Fibroblast of skin of right quadriceps (primary cell): ENCODE data around the gene RTTN.

ENCODE experiments used
- DNase-seq: peaks from one replicate; pipeline ENCODE4 v3.0.0-alpha.2; 2013

The RTTN gene

DNA sequence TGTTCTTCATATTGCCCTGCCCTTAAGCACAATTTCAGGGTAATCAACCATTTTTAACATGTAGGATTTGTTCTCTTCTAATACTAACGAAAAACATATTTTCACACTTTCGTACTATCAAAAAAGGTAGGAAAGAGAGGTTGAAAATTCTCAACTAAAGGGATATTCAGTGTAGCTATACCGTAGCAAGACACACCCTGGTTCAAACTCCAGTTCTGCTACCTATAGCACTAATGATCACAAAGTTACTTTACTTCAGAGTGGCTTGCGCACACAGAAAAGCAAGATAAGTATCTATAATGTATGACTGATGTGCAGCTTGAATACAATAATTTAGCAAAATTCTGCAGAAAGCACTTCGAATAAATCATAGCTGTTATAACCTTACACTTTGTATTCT, 132.1 kb downstream of the RTTN start:
- no peak for DNase-seq

DNA sequence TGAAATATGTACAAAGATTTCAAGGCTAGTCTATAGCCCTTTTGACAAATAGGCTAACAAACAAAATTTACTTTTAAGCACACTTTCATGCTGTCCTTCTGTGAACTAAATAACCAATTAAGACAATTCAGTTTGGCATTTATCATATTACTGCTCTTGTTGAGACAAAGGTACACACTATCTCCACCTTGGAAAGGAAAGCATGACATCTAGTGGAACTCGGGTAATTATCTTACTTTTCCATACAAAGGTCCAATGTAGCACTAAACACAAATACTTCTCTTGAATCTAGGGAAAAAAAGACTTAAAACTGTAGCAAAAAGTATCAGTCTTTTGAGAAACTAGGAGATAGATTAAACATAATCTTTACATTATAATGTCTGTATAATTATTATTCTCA, 132.8 kb downstream of the RTTN start:
- peak; percentile 36 for DNase-seq

DNA sequence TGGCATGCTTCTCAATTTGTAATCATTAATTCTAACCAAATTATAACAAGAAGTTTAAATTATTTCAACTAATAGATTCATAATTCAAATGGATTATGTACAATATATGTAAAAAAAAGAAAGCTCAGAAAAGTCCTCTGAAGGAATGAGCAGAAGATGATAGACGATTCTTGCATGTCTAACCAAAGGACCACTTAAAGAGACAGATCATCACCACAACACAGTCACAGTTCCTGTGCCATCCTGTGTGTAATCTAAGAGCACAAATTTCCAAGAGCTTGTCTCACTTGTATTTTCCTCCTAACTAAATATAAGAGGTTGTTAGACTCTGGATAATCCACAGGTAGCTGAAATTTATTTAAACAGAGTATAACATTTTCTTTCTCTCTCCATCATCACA, 135.5 kb downstream of the RTTN start:
- no peak for DNase-seq

DNA sequence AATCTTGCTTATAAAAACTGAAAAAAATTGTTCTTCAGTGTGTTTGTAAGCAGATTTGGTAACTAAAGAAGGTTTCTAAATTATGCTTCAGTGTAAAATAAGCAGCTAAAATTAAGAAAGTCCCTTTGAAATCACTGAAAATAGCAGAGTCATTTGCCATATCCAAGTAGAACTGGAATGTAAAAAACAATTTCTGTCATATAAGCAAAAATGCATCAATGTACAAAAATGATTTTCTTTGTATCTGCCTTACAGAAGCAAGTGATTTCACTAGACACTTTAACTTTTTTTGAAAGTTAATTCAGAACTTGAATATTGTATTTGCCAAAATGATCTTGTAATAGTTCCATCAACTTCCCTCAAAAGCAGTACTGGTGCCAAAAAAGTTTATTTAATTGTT, 136.1 kb downstream of the RTTN start:
- DNase-seq, result no peak

DNA sequence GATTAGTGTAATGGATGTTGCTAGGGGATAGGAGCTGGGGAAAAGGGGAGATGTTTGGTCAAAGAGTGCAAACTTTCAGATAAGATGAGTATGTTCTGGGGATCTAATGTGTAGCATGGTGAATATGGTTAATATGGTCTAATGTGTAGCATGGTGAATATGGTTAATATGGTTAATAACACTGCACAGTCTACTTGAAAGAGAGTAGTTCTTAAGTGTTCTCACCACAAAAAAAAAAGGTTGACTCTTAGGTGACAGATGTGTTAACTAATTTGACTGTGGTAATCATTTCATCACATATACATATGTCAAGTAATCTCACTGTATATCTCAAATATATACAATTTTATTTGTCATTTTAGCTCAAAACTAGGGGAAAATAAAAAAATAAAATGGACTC, 136.5 kb downstream of the RTTN start:
- no peak for DNase-seq

DNA sequence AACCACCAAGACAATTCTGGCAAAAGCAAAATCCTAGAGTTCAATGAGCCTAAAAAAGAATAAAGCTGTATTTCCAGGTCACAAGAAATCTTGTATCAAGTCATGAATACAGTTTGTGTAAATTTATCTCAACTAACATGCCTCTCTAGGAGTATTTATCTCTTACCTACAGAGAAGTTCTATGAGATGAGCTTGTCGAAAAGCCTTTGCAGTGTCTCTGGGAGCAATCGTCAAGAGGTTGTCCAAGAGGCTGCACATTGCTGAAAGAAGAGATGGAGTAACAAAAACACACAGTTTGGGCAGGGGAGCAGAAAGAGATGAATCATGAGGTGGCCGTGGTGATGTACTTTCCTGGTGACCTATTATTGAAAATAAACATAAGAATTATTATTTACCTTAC, 145.8 kb downstream of the RTTN start:
- DNase-seq, result no peak

DNA sequence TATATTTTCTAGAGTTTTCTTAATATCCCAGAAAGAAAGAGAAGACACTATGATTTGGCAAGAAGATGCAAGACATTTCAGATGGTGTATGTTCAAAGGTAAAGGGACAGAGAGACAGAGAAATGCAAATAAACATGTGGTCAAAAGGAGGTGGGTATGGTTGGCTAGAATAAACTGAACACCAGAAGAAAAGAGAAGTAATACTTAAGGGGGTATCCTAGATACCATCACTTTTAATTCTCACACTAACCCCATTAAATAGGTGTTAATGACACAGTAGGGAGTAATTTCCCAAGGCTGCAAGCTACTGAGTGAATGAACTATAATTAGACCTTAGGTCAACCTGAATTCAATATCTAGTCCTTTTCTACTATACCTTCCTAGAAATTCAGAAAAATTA, 146.6 kb downstream of the RTTN start:
- DNase-seq, result no peak

DNA sequence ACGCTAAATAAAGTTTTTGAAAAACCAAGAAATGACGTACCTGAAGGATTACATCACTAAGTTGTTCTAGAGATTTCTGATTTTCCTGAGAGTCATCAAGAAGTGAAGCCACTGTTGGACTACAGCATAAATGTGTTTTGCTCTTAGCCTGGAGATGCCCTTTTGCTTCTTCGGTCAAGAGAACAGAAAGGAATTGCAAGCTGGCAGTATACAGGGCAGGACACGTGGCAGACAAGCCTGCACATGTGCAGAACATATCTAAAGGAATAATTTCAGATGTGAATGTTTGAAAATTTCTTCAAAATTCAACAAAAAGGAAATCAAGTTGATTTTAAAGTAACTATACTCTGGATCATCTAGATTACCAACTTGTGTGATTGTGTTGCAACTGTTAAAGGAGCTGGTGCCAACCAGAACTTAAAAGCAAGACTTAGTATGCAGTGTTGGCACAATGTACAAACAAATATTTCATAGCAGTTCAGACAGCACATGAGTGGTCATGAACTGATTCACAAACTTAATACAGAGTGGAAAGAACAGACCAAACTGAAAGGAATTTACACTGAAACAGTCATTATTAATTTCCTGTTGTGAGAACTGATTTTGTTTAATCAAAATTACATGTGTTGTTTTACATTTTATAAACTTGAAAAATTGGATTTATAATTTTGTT, 157.4 kb downstream of the RTTN start:
- peak; percentile 51 for DNase-seq

DNA sequence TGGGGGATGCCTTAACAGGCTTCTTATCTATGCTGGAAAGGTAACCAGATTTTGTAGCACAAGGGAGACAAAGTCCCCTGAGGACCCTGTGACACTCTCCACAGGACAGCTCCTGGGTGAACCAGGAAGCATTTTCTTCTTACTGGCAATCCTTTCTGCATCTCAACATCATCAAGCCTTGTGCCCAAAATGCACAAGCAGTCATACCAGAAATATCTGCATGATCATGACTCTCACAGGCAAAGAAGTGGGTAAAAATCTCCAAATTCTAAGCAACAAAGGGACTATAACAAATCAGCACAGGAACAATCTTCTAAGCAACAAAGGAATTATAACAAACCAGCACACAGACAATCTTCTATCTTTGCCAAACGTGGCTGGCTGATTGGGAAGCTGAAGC, 158.7 kb downstream of the RTTN start:
- peak; percentile 14 for DNase-seq

DNA sequence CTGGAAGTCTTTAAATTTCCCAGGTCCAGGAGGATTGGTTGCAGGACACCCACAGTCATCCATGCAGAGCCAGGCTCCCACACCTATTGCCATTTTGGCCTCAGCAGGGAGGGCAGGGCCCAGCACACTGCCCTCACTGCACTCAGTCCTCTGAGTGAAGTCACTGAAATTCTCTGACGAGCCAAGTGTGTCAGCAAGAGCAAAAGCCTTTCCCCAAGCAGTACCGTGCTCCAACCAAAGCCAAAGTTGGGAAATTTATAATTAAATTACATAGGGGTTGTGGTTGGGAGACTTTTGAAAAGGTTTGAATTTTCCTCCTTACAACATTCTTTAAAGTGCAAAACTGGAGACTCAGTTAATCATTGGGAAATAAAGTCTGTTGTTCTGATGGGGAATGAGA, 159.3 kb downstream of the RTTN start:
- DNase-seq, result peak; percentile 73

DNA sequence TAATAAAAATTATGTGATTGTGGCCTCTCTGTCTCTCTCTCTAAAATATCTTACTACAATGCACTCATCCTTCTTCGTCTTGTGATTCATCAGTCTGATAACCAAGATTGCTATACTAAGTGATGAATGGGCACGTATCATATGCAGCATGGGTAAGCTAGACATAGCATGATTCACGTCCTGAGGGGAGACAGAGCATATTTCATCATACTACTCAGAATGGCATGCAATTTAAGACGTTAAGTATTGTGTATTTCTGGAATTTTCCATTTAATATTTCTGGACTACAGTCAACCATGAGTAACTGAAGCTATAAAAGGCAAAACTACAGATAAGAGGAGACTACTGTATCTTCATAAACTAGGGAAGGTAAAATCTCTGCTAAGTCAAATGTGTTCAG, 160.9 kb downstream of the RTTN start:
- DNase-seq, result peak; percentile 98

DNA sequence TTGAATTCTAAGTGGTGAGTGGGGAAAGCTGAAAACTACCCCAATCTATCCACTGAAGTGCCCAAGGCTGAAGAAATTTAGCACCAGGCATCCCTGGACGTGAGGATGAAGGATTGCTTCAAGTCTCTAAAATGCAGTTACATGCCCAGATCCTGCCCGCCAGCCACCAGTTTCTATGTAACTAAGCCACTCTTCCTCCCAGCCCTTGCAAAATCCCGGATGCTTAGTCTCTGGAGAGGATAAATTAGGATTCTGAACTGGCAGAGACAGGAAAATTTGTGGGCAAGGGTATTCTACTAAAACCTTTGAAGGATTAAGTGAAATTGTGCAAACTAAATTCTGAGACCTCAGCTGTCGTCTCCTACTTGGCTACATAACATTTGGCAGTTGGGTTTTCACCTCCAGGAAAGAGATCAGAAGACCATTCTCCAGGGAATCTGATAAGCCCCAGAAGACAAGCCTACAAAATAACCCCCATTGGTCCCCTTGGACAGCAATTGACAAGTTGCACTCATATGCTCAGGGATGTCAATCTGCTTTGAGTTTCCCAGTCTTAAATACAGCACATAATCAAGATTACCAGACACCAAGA, 163.9 kb downstream of the RTTN start:
- peak; percentile 15 for DNase-seq

DNA sequence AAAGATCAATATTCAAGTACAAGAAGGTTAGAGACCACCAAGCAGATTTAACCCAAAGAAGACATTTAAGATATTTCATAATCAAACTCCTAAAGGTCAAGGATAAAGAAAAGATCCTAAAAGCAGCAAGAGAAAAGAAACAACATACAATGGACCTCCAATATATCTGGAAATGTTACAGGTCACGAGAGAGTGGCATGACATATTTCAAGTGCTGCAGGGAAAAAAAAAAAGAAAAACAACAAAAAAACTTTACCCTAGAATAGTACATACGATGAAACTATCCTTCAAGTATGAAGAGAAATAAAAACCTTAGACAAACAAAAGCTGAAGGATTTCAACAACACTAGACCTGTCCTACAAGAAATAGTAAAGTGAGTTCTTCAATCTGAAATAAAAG, 166.3 kb downstream of the RTTN start:
- no peak for DNase-seq

DNA sequence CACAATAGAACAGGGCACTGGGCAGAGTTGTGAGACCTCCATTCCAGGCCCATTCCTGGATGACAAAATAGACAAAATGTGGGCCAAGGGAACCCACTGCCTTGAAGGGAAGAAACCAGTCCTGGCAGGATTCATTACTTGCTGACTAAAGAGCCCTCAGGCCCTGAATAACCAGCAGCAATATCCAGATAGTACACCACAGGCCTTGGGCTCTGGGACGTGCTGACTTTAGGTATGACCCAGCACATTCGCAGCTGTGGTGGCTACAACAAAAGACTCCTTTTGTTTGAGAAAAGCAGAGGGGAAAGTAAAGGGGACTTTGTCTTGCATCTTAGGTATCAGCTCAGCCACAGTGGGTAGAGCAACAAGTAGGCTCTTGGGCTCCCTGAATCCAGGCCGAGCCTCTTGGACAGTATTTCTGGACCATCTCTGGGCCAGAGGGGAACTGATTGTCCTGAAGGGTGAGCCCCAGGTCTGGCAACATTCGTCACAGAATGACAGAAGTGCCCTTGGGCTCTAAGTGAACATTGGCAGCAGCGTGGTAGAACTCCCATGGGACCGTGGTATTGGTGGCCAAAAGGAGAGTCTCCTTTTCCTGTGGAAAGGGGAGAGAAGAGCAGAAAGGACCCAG, 167.9 kb downstream of the RTTN start:
- DNase-seq, result no peak

DNA sequence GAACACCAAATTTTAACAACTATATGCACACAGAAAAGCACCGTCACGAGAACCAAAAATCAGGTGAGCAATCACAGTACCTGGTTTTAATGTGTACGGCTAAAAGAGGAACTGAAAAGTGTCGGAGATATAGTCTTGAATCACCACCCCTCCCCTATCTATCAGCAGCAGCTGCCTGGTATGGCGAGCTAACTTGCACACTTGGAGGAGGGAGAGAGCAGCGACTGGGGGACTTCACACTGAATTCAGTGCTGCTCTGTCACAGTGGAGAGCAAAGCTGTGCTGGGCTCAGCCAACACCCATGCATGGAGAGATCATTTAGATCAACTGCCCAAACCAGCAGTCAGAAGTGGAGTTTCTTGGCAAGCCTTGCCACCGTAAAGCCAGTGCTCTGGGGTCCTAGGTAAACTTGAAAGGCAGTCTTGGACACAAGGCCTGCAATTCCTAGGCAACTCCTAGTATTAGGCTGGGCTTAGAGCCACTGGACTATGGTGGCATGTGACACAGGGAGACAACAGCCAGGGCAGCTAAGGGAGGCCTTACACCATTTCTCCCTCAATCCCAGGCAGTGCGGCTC, 168.6 kb downstream of the RTTN start:
- no peak for DNase-seq

DNA sequence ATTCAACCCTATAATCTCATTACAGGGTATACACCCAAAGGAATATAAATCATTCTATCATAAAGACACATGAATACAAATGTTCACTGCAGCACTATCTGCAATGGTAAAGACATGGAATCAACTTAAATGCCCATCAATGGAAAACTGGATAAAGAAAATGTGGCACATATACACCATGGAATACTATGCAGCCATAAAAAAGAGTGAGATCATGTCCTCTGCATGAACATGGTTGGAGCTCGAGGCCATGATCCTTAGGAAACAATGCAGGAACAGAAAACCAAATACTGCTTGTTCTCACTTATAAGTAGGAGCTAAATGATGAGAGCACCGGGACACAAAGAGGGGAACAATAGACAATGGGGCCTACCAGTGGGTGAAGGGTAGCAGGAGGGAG, 169.3 kb downstream of the RTTN start:
- DNase-seq, result no peak

DNA sequence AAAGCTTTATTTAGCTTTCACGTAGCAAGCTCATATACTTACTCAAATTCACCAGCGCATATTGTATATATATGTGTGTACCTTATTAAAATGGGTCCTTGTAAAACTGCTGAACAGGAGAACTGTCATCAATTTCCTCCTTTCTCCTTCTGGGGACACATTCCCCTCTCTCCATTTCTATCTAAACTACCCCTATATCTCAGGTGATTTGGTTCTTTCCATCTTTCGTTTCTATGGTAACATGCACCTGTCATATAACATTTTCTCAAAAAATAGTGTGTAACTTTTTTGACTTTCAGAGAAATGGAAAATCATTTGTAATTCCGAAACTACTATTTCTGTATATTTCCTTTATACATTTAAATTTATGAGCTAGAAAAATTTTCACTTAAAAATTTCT, 174.3 kb downstream of the RTTN start:
- no peak for DNase-seq

DNA sequence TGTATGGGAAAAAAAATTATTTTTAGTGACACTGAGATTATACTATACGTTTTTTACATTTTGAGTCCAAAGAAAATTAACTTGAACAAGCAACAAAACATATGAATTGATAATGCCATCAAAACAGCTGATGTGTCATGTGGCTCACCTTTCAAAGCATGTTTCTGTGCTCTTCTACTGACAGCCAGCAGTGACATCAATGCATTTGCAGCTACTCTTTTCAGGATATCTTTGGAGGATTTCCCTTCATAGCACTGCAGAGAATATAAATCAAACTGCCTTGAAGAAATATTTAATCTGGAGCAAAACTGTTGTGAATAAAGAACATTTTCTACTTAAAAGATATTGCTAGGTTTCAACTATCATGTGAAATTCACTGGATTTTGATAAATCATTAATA, 174.8 kb downstream of the RTTN start:
- DNase-seq, result no peak

DNA sequence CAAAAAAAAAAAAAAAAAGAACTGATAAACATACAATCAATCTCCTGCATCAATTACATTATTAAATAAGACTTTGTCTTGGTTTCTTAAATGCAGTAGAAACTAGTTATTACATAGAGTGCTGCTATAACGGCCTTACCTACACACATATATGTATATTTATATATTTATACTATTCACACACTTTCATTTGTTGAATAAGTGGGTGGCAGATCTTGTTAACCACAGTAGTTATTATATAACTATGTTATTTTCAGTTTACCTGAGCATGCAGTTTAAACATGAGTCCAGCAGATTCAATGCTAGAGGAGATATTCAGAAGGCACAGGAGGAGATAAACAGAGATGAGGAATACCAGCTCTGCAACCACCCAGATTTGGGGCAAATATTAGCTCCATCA, 176.3 kb downstream of the RTTN start:
- no peak for DNase-seq

DNA sequence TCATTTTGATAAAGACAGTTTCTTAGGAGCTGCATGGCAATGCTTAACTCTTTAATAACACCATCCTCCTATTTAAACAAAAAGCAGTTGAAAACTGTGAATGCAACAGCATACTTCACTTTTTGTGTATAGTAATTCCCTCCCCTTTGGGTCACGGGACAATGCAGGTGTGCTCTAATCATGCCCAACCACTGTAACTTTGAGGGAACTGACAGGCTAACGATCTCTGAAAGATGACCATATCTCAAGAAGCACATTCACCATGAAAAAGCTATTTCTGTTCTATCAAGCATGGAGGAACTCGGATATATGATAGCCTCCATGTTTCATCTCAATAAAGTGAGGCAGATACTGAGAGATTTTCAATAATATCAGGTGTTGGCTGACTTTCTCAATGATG, 176.8 kb downstream of the RTTN start:
- no peak for DNase-seq

DNA sequence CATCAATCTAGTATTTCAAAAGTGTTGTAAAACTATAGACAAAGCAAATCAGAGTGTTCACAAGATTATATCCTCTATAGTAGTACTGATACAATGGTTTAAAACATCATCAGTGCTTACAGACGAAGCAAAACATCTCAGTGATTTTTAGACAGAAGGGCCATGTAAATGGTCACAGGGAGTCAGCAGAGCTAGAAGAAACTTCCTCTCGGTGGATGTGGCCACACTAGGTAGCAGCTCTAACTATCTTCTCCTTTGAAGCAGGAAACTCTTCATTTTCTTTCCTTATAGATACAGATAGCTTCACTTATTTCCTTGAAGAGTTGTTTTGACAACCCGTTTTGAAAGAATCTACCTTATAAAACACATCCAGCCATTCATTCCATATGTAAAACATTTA, 177.4 kb downstream of the RTTN start:
- DNase-seq, result no peak

DNA sequence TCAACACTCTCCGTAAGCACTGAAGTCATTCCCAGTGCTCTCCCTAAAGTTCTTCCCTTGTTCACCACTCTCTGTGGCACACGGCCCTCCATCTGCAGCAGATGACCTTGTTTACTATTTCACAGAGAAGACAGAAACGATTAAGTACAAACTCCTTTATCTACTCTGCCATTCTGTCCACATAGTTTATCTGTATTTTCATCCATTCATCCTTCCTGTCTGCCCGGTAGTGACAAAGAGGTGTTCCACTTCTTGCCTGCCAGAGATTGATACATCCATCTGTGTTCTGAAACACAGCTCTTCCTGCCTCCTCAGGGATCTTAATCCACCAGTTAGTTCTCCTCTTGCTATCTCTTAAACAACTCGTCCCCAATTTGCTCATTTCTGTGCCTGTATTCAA, 179.9 kb downstream of the RTTN start:
- DNase-seq, result no peak

DNA sequence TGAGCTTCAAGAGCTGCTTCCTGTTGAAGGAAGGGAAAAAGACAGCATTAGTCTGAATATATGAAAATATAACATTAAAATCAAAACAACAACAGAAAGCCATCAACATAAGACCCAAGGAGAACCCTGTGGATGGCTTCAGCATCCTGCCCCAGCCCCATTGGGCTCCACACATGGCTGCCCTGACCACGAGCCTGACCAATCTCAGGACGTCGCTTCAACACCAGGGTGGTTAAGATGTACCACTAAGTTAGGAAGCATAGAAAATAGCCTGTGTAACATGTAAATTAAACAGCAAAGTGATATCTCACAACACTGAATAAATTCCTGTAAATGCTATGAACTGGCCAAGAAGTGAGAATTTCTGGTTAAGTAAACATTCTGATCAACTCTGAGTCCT, 180.7 kb downstream of the RTTN start:
- DNase-seq, result no peak

DNA sequence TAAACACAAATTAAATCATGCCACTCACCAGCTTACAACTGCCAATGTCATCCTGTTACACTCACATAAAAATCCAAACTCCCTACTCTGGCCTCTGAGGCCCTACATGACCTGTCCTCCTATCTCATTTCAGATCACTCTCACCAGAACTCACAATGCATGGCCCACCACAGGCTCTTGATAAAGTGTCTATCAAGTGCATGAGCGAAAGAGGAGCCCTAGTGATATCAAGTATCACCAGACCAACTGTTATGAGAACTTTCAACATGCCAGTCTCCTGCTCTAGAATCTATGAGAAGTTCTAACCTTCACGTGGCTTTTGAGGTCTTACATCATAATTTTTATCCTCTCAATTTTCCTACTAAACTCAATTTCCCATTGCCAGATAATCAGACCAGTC, 181.4 kb downstream of the RTTN start:
- no peak for DNase-seq

DNA sequence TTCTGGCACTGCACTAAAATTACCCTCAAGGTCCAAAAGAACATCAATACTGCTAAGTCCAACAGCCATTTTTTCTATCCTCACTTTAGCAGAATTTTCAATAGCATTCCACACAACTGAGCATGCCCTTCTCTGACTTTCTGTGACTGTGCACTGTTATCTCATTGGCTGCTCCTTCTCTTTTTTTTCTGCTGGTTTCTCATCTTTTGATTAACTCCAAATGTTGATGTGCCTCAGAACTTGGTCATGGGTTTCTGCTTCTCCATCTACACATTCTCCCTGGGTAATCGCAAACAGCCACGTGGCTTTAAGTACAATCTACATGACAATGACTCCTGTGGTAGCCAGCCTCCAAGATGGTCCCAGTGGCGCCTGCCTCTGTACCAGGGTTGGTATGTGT, 182.9 kb downstream of the RTTN start:
- DNase-seq, result peak; percentile 24
